Fibroblast of mammary gland (primary cell): ENCODE data around the gene GPRC5C.
A peak's percentile ranks its signal among the peaks of the same experiment; 100 is the strongest.

ENCODE experiments used
- DNase-seq: peaks from one replicate; pipeline ENCODE4 v3.0.0-alpha.2; 2010; ENCODE audit warnings: low read depth
- H3K4me3 ChIP-seq: 2 replicates; pipeline ENCODE4 v1.5.1; 2011; ENCODE audit warnings: low read depth, mild to moderate bottlenecking, low read length, moderate library complexity; ENCODE audit not compliant: control insufficient read depth
- CTCF ChIP-seq: conservative IDR thresholded peaks from 2 replicates; pipeline ENCODE4 v1.5.1; 2011; ENCODE audit warnings: low read depth, low read length, inconsistent platforms; ENCODE audit not compliant: control insufficient read depth, insufficient read depth

The GPRC5C gene

GRCh38 chr17:74427048-74427762 is 4.7 kb upstream of the GPRC5C start:
- no peak overlapping the region for H3K4me3 ChIP-seq
- TF ChIP-seq CTCF: no peak
- no peak for DNase-seq

- no peak overlapping the region for H3K4me3 ChIP-seq
- TF ChIP-seq CTCF: no peak
- DNase-seq: no peak
Measured at GRCh38 chr17:74427763-74428153, 4.1 kb upstream of the GPRC5C start.

GRCh38 chr17:74429604-74430384 is 2.1 kb upstream of the GPRC5C start:
- TF ChIP-seq CTCF: no peak
- peak; percentile 16 for DNase-seq
- peak overlapping the region; percentile 61 for H3K4me3 ChIP-seq

- peak overlapping the region; percentile 61 for H3K4me3 ChIP-seq
- no peak for DNase-seq
- TF ChIP-seq CTCF: no peak
Measured at GRCh38 chr17:74430385-74430705, 1.5 kb upstream of the GPRC5C start.

- peak overlapping the region; percentile 61 for H3K4me3 ChIP-seq
- TF ChIP-seq CTCF: no peak
- DNase-seq: peak; percentile 81
Measured at GRCh38 chr17:74430706-74431567, 951 bp upstream of the GPRC5C start.

GRCh38 chr17:74432424-74432690 is 469 bp downstream of the GPRC5C start:
- H3K4me3 ChIP-seq: peak overlapping the region; percentile 36
- DNase-seq: no peak
- TF ChIP-seq CTCF: no peak
